Ishikawa (cell line): ENCODE data around the gene S100A6.

ENCODE experiments used
- CEBPB ChIP-seq: IDR thresholded peaks from 2 replicates; pipeline ENCODE4 v1.6.1; 2012
- CREB1 ChIP-seq: IDR thresholded peaks from 2 replicates; pipeline ENCODE4 v1.6.1; 2012; ENCODE audit warnings: low read depth
- EGR1 ChIP-seq: IDR thresholded peaks from 2 replicates; pipeline ENCODE4 v1.6.1; 2012
- EP300 ChIP-seq: IDR thresholded peaks from 2 replicates; pipeline ENCODE4 v1.6.1; 2012; ENCODE audit warnings: borderline replicate concordance
- FOXM1 ChIP-seq: IDR thresholded peaks from 2 replicates; pipeline ENCODE4 v1.6.1; 2012; ENCODE audit warnings: low read depth, borderline replicate concordance
- NFIC ChIP-seq: IDR thresholded peaks from 2 replicates; pipeline ENCODE4 v1.6.1; 2012
- RAD21 ChIP-seq: IDR thresholded peaks from 2 replicates; pipeline ENCODE4 v1.6.1; 2012; ENCODE audit warnings: low read depth
- TAF1 ChIP-seq: IDR thresholded peaks from 2 replicates; pipeline ENCODE4 v1.6.1; 2012; ENCODE audit warnings: low read depth, mild to moderate bottlenecking
- TCF12 ChIP-seq: IDR thresholded peaks from 2 replicates; pipeline ENCODE4 v1.6.1; 2012; ENCODE audit warnings: low read depth
- TEAD4 ChIP-seq: IDR thresholded peaks from 2 replicates; pipeline ENCODE4 v1.6.1; 2012
- YY1 ChIP-seq: IDR thresholded peaks from 2 replicates; pipeline ENCODE4 v1.6.1; 2012; ENCODE audit warnings: low read depth
- ZBTB7A ChIP-seq: IDR thresholded peaks from 2 replicates; pipeline ENCODE4 v1.6.1; 2012; ENCODE audit warnings: low read depth
- TF ChIP-seq, protein P1 (sequence below): IDR thresholded peaks from 2 replicates; pipeline ENCODE4 v1.6.1; 2012
- TF ChIP-seq, protein P2 (sequence below): IDR thresholded peaks from 2 replicates; pipeline ENCODE4 v1.6.1; 2012; ENCODE audit warnings: low read depth, mild to moderate bottlenecking
- TF ChIP-seq, protein P3 (sequence below): IDR thresholded peaks from 2 replicates; pipeline ENCODE4 v1.6.1; 2012

Gene S100A6

DNA sequence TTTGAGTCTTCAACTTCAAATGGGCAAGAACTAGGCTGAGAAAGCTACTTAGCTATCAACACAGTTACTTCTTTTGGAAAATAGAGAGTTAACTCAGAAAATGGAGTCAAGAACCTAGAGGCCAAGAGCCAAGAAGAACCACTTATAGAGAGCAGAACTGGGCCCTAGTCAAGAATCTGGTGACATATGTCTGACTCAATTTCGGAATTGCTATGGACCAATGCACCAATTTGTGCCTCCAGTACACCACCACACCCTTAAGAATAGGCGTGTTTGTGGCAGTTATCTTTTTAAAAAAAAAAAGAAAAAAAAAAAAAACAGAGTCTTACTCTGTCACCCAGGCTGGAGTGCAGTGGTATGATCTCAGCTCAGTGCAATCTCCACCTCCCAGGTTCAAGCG is 22.1 kb upstream of the S100A6 start:
- TF ChIP-seq RAD21 (no peak), TEAD4 (no peak), YY1 (no peak), NFIC (no peak), TCF12 (no peak), FOXM1 (no peak), ZBTB7A (no peak), CEBPB (no peak), EP300 (no peak), TAF1 (no peak), CREB1 (no peak), EGR1 (no peak)
- TF ChIP-seq, protein P1, sequence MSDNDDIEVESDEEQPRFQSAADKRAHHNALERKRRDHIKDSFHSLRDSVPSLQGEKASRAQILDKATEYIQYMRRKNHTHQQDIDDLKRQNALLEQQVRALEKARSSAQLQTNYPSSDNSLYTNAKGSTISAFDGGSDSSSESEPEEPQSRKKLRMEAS = no peak
- TF ChIP-seq, protein P2, sequence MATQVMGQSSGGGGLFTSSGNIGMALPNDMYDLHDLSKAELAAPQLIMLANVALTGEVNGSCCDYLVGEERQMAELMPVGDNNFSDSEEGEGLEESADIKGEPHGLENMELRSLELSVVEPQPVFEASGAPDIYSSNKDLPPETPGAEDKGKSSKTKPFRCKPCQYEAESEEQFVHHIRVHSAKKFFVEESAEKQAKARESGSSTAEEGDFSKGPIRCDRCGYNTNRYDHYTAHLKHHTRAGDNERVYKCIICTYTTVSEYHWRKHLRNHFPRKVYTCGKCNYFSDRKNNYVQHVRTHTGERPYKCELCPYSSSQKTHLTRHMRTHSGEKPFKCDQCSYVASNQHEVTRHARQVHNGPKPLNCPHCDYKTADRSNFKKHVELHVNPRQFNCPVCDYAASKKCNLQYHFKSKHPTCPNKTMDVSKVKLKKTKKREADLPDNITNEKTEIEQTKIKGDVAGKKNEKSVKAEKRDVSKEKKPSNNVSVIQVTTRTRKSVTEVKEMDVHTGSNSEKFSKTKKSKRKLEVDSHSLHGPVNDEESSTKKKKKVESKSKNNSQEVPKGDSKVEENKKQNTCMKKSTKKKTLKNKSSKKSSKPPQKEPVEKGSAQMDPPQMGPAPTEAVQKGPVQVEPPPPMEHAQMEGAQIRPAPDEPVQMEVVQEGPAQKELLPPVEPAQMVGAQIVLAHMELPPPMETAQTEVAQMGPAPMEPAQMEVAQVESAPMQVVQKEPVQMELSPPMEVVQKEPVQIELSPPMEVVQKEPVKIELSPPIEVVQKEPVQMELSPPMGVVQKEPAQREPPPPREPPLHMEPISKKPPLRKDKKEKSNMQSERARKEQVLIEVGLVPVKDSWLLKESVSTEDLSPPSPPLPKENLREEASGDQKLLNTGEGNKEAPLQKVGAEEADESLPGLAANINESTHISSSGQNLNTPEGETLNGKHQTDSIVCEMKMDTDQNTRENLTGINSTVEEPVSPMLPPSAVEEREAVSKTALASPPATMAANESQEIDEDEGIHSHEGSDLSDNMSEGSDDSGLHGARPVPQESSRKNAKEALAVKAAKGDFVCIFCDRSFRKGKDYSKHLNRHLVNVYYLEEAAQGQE = no peak
- TF ChIP-seq, protein P3, sequence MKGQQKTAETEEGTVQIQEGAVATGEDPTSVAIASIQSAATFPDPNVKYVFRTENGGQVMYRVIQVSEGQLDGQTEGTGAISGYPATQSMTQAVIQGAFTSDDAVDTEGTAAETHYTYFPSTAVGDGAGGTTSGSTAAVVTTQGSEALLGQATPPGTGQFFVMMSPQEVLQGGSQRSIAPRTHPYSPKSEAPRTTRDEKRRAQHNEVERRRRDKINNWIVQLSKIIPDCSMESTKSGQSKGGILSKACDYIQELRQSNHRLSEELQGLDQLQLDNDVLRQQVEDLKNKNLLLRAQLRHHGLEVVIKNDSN = no peak

DNA sequence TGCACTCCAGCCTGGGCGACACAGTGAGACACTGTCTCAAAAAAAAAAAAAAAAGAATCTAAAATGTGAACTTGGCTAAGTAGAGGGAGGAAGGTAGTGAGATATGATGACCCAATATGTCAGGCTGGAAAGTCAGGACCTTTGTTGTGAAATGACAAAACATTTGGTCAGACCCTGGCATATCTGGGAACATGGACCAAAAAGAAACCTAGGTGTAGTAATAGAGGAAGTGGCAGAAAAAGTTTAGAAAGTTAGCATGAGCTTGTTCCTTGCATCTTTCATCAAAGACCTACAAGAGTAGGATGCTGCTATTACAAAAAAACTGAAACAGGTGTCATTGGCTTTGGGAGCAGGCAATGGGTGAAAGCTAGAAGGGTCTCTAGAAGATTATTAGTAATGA is 20.6 kb upstream of the S100A6 start:
- TF ChIP-seq RAD21 = no peak
- TF ChIP-seq EGR1 = no peak
- TF ChIP-seq, protein P1 = no peak
- no peak for TF ChIP-seq TCF12
- no peak for TF ChIP-seq CEBPB
- TF ChIP-seq TEAD4 = no peak
- TF ChIP-seq EP300 = no peak
- TF ChIP-seq CREB1 = no peak
- TF ChIP-seq, protein P2 = no peak
- no peak for TF ChIP-seq ZBTB7A
- no peak for TF ChIP-seq YY1
- no peak for TF ChIP-seq FOXM1
- no peak for TF ChIP-seq TAF1
- TF ChIP-seq, protein P3 = no peak

DNA sequence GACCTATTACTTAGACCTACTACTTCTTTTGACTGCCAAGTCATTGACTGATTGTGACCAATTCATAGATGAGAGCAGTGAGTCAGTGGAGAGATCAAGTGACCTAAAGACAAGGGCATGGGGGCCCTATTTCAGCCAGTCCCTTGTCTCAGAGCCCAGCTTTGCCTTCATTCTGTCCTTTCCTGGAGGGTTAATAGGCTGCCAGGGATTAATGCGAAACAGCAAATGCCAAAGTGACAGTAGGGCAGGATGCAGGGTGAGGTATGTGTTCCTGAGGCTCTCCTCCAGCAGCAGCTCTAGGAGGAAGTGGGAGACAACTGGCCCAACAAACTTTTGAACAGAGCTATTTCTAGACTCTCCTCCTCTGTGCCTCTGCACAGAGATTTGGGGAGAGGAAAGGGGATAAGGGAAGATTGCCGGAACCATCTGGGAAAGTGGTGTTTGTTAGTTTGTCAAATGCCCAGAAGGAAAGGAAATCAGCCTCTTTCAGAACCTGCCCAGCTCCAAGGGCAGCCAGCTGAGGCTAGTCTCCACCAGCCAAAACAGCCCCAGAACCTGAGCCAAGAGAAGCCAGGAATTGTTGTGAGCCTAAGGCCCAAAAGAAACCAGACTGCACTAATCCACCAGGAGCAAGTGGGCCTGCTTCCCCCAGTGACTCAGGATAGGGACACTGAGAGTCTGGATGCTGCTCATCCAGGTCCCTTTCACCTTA is 18.2 kb upstream of the S100A6 start:
- TF ChIP-seq EGR1 (no peak), ZBTB7A (no peak), RAD21 (no peak)

DNA sequence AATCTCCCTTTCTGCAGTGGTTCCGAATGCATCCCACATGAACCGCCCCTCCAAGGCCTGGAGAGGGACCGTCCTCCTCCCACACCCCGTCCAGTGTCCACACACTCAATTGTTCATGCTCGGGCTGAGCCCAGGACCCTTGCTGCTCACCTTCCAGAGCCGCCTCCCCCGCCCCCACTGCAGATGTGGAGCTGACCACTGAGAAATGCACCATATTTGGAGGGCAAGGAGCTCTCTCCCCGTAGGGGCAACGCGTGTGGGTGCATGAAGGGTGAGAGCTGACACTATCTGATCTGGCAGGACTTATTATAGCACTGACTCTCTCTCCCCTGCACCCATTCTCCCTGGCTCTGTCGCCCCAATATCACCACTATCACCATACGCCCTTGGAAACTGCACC is 17.3 kb upstream of the S100A6 start:
- TF ChIP-seq ZBTB7A (no peak), TEAD4 (no peak), YY1 (no peak)

DNA sequence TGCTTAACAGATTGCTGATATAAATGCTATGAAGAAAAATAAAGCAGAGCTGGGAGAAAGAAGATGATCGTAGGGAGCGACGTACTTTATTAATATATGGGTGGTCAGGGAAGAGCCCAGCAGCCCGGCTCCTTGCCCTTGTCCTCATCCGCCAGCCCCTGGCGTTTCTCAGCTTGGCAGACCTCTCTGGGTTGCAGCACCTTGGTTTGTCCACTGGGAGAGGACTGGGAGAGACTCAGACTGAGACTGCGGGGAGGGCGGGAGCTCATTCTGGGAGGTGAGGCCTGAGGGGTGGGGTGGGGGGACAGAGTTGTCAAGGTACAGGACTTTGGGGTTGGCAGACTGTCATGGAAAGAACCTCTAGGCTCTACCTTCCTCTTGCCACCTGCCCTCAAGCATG is 16.5 kb upstream of the S100A6 start:
- TF ChIP-seq, protein P1 = no peak
- no peak for TF ChIP-seq ZBTB7A
- TF ChIP-seq, protein P3 = no peak
- no peak for TF ChIP-seq TAF1
- TF ChIP-seq EP300 = no peak
- TF ChIP-seq FOXM1 = no peak
- TF ChIP-seq RAD21 = no peak
- no peak for TF ChIP-seq NFIC
- TF ChIP-seq, protein P2 = no peak
- TF ChIP-seq TCF12 = no peak
- no peak for TF ChIP-seq YY1
- no peak for TF ChIP-seq CEBPB
- TF ChIP-seq TEAD4 = no peak
